22Rv1 (cell line): ENCODE results near the gene GUCY2C.

ENCODE experiments used
- ZFX ChIP-seq: fragments of 450-650 bp; IDR thresholded peaks from 2 replicates; pipeline ENCODE4 v1.6.1; 2017; ENCODE audit warnings: antibody characterized with exemption, borderline replicate concordance
- TF ChIP-seq, protein P1 (sequence below): fragments of 450-650 bp; IDR thresholded peaks from 2 replicates; pipeline ENCODE4 v1.5.1; 2017; ENCODE audit warnings: mild to moderate bottlenecking

DNA sequence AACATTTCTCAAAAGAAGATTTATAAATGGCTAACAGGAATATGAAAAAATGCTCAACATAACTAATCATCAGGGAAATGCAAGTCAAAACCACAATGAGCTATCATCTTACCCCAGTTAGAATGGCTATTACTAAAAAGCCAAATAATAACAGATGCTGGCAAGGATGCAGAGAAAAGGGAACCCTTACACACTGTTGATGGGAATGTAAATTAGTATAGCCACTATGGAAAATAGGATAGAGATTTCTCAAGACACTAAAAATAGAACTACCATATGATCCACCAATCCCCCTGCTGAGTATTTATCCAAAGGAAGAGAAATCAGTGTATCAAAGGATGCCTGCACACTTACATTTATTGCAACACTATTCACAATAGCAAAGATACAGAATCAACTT, 58.3 kb downstream of the GUCY2C start:
- TF ChIP-seq, protein P1, sequence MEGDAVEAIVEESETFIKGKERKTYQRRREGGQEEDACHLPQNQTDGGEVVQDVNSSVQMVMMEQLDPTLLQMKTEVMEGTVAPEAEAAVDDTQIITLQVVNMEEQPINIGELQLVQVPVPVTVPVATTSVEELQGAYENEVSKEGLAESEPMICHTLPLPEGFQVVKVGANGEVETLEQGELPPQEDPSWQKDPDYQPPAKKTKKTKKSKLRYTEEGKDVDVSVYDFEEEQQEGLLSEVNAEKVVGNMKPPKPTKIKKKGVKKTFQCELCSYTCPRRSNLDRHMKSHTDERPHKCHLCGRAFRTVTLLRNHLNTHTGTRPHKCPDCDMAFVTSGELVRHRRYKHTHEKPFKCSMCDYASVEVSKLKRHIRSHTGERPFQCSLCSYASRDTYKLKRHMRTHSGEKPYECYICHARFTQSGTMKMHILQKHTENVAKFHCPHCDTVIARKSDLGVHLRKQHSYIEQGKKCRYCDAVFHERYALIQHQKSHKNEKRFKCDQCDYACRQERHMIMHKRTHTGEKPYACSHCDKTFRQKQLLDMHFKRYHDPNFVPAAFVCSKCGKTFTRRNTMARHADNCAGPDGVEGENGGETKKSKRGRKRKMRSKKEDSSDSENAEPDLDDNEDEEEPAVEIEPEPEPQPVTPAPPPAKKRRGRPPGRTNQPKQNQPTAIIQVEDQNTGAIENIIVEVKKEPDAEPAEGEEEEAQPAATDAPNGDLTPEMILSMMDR, result no peak
- no peak for TF ChIP-seq ZFX
